HL-60 (cell line): ENCODE data around the gene TMEM145.

ENCODE experiments used
- DNase-seq, 2 experiments: peaks; one replicate each; pipeline ENCODE4 v3.0.0-alpha.2; 2010 to 2020; ENCODE audit warnings: low read depth in 1 of 2, low spot score in 1 of 2
- H3K27ac ChIP-seq: fragments of 250-450 bp; sonication (Bioruptor Pico); replicated peaks from 2 replicates; pipeline ENCODE4 v1.5.1; 2020; ENCODE audit warnings: mild to moderate bottlenecking, moderate library complexity
- H3K27me3 ChIP-seq: fragments of 250-450 bp; sonication (Bioruptor Pico); 2 replicates; pipeline ENCODE4 v1.5.1; 2021; ENCODE audit warnings: mild to moderate bottlenecking, moderate library complexity; ENCODE audit not compliant: insufficient read depth, poor library complexity, severe bottlenecking
- H3K4me3 ChIP-seq: replicated peaks from 2 replicates; pipeline ENCODE4 v1.5.1; 2011; ENCODE audit warnings: mild to moderate bottlenecking, control low read depth, low read length; ENCODE audit not compliant: insufficient read depth
- GABPA ChIP-seq: IDR thresholded peaks from 2 replicates; pipeline ENCODE4 v1.6.1; 2012; ENCODE audit warnings: low read depth
- POLR2AphosphoS5 ChIP-seq: IDR thresholded peaks from 2 replicates; pipeline ENCODE4 v1.6.1; 2012; ENCODE audit warnings: low read depth
- SPI1 ChIP-seq: IDR thresholded peaks from 2 replicates; pipeline ENCODE4 v1.6.1; 2012; ENCODE audit warnings: low read depth, mild to moderate bottlenecking, borderline replicate concordance
- TF ChIP-seq, protein P1 (sequence below): IDR thresholded peaks from 2 replicates; pipeline ENCODE4 v1.6.1; 2012; ENCODE audit warnings: low read depth; ENCODE audit not compliant: insufficient replicate concordance
- TF ChIP-seq, protein P2 (sequence below): IDR thresholded peaks from one replicate; pipeline ENCODE4 v1.5.1; 2011; ENCODE audit warnings: low read length, control low read depth, inconsistent platforms; ENCODE audit not compliant: insufficient read depth

The TMEM145 gene

GRCh38 chr19:42367929-42368328, 54.8 kb downstream of the TMEM145 start:
- no peak overlapping the region for H3K4me3 ChIP-seq
- TF ChIP-seq, protein P1, sequence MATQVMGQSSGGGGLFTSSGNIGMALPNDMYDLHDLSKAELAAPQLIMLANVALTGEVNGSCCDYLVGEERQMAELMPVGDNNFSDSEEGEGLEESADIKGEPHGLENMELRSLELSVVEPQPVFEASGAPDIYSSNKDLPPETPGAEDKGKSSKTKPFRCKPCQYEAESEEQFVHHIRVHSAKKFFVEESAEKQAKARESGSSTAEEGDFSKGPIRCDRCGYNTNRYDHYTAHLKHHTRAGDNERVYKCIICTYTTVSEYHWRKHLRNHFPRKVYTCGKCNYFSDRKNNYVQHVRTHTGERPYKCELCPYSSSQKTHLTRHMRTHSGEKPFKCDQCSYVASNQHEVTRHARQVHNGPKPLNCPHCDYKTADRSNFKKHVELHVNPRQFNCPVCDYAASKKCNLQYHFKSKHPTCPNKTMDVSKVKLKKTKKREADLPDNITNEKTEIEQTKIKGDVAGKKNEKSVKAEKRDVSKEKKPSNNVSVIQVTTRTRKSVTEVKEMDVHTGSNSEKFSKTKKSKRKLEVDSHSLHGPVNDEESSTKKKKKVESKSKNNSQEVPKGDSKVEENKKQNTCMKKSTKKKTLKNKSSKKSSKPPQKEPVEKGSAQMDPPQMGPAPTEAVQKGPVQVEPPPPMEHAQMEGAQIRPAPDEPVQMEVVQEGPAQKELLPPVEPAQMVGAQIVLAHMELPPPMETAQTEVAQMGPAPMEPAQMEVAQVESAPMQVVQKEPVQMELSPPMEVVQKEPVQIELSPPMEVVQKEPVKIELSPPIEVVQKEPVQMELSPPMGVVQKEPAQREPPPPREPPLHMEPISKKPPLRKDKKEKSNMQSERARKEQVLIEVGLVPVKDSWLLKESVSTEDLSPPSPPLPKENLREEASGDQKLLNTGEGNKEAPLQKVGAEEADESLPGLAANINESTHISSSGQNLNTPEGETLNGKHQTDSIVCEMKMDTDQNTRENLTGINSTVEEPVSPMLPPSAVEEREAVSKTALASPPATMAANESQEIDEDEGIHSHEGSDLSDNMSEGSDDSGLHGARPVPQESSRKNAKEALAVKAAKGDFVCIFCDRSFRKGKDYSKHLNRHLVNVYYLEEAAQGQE = no peak
- TF ChIP-seq POLR2AphosphoS5 (no peak), SPI1 (no peak), GABPA (no peak)
- TF ChIP-seq, protein P2, sequence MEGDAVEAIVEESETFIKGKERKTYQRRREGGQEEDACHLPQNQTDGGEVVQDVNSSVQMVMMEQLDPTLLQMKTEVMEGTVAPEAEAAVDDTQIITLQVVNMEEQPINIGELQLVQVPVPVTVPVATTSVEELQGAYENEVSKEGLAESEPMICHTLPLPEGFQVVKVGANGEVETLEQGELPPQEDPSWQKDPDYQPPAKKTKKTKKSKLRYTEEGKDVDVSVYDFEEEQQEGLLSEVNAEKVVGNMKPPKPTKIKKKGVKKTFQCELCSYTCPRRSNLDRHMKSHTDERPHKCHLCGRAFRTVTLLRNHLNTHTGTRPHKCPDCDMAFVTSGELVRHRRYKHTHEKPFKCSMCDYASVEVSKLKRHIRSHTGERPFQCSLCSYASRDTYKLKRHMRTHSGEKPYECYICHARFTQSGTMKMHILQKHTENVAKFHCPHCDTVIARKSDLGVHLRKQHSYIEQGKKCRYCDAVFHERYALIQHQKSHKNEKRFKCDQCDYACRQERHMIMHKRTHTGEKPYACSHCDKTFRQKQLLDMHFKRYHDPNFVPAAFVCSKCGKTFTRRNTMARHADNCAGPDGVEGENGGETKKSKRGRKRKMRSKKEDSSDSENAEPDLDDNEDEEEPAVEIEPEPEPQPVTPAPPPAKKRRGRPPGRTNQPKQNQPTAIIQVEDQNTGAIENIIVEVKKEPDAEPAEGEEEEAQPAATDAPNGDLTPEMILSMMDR = no peak

GRCh38 chr19:42368360-42368759, 55.3 kb downstream of the TMEM145 start:
- no peak for DNase-seq
- H3K27me3 ChIP-seq = no peaks in the 10 kb centered on the region
- no peak overlapping the region for H3K4me3 ChIP-seq
- no peak for TF ChIP-seq GABPA
- TF ChIP-seq, protein P1 = no peak
- no peak for TF ChIP-seq SPI1
- no peak for TF ChIP-seq POLR2AphosphoS5
- TF ChIP-seq, protein P2 = no peak
- no peak overlapping the region for H3K27ac ChIP-seq

More at GRCh38 chr19:42367929-42368328, 54.8 kb downstream of the TMEM145 start:
- H3K27ac ChIP-seq = no peak overlapping the region
- no peaks in the 10 kb centered on the region for H3K27me3 ChIP-seq
- no peak for DNase-seq

- TF ChIP-seq POLR2AphosphoS5 (no peak), GABPA (no peak), SPI1 (no peak)
- H3K4me3 ChIP-seq = no peak overlapping the region
- no peak for DNase-seq
These were observed 55.7 kb downstream of the TMEM145 start for GRCh38 chr19:42368765-42369164.

GRCh38 chr19:42369433-42370067, 56.4 kb downstream of the TMEM145 start:
- Histone ChIP-seq H3K27me3 (no peaks in the 10 kb centered on the region), H3K27ac (no peak overlapping the region), H3K4me3 (no peak overlapping the region)
- no peak for DNase-seq
- TF ChIP-seq POLR2AphosphoS5 (no peak), SPI1 (no peak), GABPA (no peak)

More at GRCh38 chr19:42368765-42369164, 55.7 kb downstream of the TMEM145 start:
- no peaks in the 10 kb centered on the region for H3K27me3 ChIP-seq
- no peak overlapping the region for H3K27ac ChIP-seq
